Measurements from ENCODE around the gene PTPN3. TPM values are rescaled to one million over a fixed set of nuclear protein-coding genes. Genes with fewer than 3 reads are reported as not detected.

PTPN3 gene
- total and polyA plus RNA-seq, 10 of the 15 experiments (the other 5 are each of a cell fraction or from before 2014, with no cell fraction given): 0.18 to 1.3 (median 0.39) TPM

DNA sequence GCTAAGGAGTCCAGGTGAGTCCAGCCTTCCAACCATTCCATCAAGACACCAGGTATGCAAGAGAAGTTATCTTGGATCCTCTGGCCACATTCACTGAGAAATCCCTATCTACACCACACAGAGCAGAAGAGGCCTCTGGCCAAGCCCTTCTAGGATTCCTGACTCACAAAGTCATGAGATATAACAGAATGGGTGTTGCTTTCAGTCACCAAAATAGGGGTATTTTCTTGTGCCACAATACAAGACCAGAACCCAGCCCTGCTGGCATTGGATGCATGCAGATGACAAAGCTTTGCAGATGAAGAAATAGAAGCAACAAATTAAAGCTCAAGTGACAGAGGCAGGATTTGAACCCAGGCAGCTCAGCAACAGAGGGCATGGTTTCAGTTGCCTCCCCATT is 73.5 kb downstream of the PTPN3 start:
- ATAC-seq (no peak), FAIRE-seq (no peak), DNase-seq (ENCODE audit: low read depth, low spot score) (no peak)
- in situ Hi-C loops (cut with MboI) (no loop called here), intact Hi-C loops (cut with micrococcal nuclease; ENCODE audit: unreplicated experiment) (no loop called here)
- H3K27me3 ChIP-seq (replicated peaks in 1 of 2; ENCODE audit: control insufficient read depth in 2 of 2, insufficient read depth in 2 of 2, low read length in 1 of 2): no peaks in the 10 kb centered on the region
- no peak for TF ChIP-seq IRF4 (IDR thresholded peaks at IDR 0.05; ENCODE audit: low read depth, low read length)
- no peak for TF ChIP-seq HDAC2 (IDR thresholded peaks at IDR 0.05)
- SMC1A ChIA-PET (ENCODE audit: uncharacterized antibody, unreplicated experiment): interaction anchor here (0.7 to 7.8 kb wide), 7 partner anchors 11 to 42 kb away, joined by 3 to 65 read pairs (median 12); no protein-coding TSS in a partner anchor
- CTCF ChIA-PET: interaction anchor here (1.1 to 17.7 kb wide), 4 partner anchors 11 to 45 kb away, joined by 3 to 214 read pairs (median 6); no protein-coding TSS in a partner anchor
- no peak overlapping the region for H3K27ac ChIP-seq (ENCODE audit: control insufficient read depth, insufficient read depth)
- RAD21 ChIA-PET (ENCODE audit: unreplicated experiment): interaction anchor here (0.6 to 1.9 kb wide), 3 partner anchors 10 to 45 kb away, joined by 3 to 6 read pairs (median 4); no protein-coding TSS in a partner anchor
- no peak overlapping the region for H3K4me3 ChIP-seq
- peaks cover 24% of the 10 kb centered on the region for H3K4me1 ChIP-seq (ENCODE audit: control insufficient read depth, insufficient read depth, low read length)
- POLR2A ChIA-PET: interaction anchor here (0.9 to 3.8 kb wide), 2 partner anchors 11 kb away, joined by 3 to 11 read pairs; no protein-coding TSS in a partner anchor
- no peaks in the 10 kb centered on the region for H3K36me3 ChIP-seq (ENCODE audit: control insufficient read depth in 2 of 2, insufficient read depth in 2 of 2, low read length in 1 of 2)
- no peak overlapping the region for H3K9ac ChIP-seq (ENCODE audit: control insufficient read depth, insufficient read depth, low read length)
- no peaks in the 10 kb centered on the region for H3K9me3 ChIP-seq (replicated peaks; ENCODE audit: control insufficient read depth, insufficient read depth, low read length)
- no TSS peak for BruUV-seq (replicated peaks)
- no peak overlapping the region for H2AFZ ChIP-seq (ENCODE audit: control insufficient read depth, low read depth, low read length)
- H3K79me2 ChIP-seq (ENCODE audit: control insufficient read depth, insufficient read depth, low read length): no peaks in the 10 kb centered on the region
- no peaks in the 10 kb centered on the region for H4K20me1 ChIP-seq (ENCODE audit: control insufficient read depth, insufficient read depth)
- H3K4me2 ChIP-seq (ENCODE audit: control insufficient read depth, insufficient read depth): no peak overlapping the region

GRCh38 chr9:109423877-109424276 is 74.2 kb downstream of the PTPN3 start:
- TF ChIP-seq ASH2L (IDR thresholded peaks at IDR 0.05; ENCODE audit: borderline replicate concordance, low read depth) (no peak), SMC3 (IDR thresholded peaks at IDR 0.05; ENCODE audit: borderline replicate concordance, low read length) (no peak), ZBED1 (IDR thresholded peaks at IDR 0.05; ENCODE audit: borderline replicate concordance) (no peak), CEBPZ (IDR thresholded peaks at IDR 0.05; ENCODE audit: low read depth, low read length) (no peak), BACH1 (IDR thresholded peaks at IDR 0.05; ENCODE audit: borderline replicate concordance) (no peak), BRCA1 (IDR thresholded peaks at IDR 0.05; ENCODE audit: low read depth, low read length) (no peak)
- TF ChIP-seq, protein P1, sequence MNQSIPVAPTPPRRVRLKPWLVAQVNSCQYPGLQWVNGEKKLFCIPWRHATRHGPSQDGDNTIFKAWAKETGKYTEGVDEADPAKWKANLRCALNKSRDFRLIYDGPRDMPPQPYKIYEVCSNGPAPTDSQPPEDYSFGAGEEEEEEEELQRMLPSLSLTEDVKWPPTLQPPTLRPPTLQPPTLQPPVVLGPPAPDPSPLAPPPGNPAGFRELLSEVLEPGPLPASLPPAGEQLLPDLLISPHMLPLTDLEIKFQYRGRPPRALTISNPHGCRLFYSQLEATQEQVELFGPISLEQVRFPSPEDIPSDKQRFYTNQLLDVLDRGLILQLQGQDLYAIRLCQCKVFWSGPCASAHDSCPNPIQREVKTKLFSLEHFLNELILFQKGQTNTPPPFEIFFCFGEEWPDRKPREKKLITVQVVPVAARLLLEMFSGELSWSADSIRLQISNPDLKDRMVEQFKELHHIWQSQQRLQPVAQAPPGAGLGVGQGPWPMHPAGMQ (IDR thresholded peaks at IDR 0.05; ENCODE audit: borderline replicate concordance): no peak
- no peaks in the 10 kb centered on the region for H3K27me3 ChIP-seq (replicated peaks in 1 of 2; ENCODE audit: control insufficient read depth in 2 of 2, insufficient read depth in 2 of 2, low read length in 1 of 2)
- POLR2A ChIA-PET: interaction anchor here (3.8 kb wide), 1 partner anchor 10 kb away, joined by 11 read pairs; no protein-coding TSS in a partner anchor

More at GRCh38 chr9:109423877-109424276, 74.2 kb downstream of the PTPN3 start:
- FAIRE-seq (no peak), DNase-seq (ENCODE audit: low read depth, low spot score) (no peak), ATAC-seq (no peak)
- Histone ChIP-seq H3K79me2 (ENCODE audit: control insufficient read depth, insufficient read depth, low read length) (no peaks in the 10 kb centered on the region), H3K27ac (ENCODE audit: control insufficient read depth, insufficient read depth) (no peak overlapping the region), H3K9me3 (replicated peaks; ENCODE audit: control insufficient read depth, insufficient read depth, low read length) (no peaks in the 10 kb centered on the region), H3K36me3 (ENCODE audit: control insufficient read depth in 2 of 2, insufficient read depth in 2 of 2, low read length in 1 of 2) (no peaks in the 10 kb centered on the region), H3K4me1 (ENCODE audit: control insufficient read depth, insufficient read depth, low read length) (peaks cover 31% of the 10 kb centered on the region), H3K4me2 (ENCODE audit: control insufficient read depth, insufficient read depth) (no peak overlapping the region), H4K20me1 (ENCODE audit: control insufficient read depth, insufficient read depth) (no peaks in the 10 kb centered on the region), H3K4me3 (no peak overlapping the region), H2AFZ (ENCODE audit: control insufficient read depth, low read depth, low read length) (no peak overlapping the region), H3K9ac (ENCODE audit: control insufficient read depth, insufficient read depth, low read length) (no peak overlapping the region)
- no TSS peak for BruUV-seq (replicated peaks)
- ChIA-PET CTCF (interaction anchor here (0.9 to 17.7 kb wide), 2 partner anchors 14 to 17 kb away, joined by 5 to 214 read pairs; no protein-coding TSS in a partner anchor), RAD21 (ENCODE audit: unreplicated experiment) (interaction anchor here (1.3 to 2.1 kb wide), 3 partner anchors 10 to 46 kb away, joined by 5 to 20 read pairs (median 6); no protein-coding TSS in a partner anchor), SMC1A (ENCODE audit: uncharacterized antibody, unreplicated experiment) (interaction anchor here (3.2 to 7.8 kb wide), 4 partner anchors 10 to 17 kb away, joined by 12 to 65 read pairs (median 29); no protein-coding TSS in a partner anchor)
- 90% methylated on average over 1 of the region's 1 CpG for WGBS (ENCODE audit: insufficient coverage, insufficient replicate concordance, low lambda C conversion rate, missing lambda C conversion rate)
- intact Hi-C loops (cut with micrococcal nuclease; ENCODE audit: unreplicated experiment) (no loop called here), in situ Hi-C loops (cut with MboI) (no loop called here)

Data from GM12878 (cell line).